IMR-90 (cell line): ENCODE results near the gene RNF43. TPM values are rescaled to one million over a fixed set of nuclear protein-coding genes. Genes with fewer than 3 reads are reported as not detected.

ENCODE experiments used
- ATAC-seq: fragments of 200-7000 bp; cut with Tn5 transposase; 2 replicates; pipeline ENCODE4 v1.9.1; 2020; ENCODE audit warnings: low read depth, mild to moderate bottlenecking, moderate library complexity
- BruUV-seq: library from RNA; stranded (reverse); fragments of 400-500 nt; replicated peaks from 2 replicates; lab custom pipeline; 2021; lab: Mats Ljungman, UMichigan
- CTCF ChIA-PET: fragments of 300-600 bp; formaldehyde crosslinking; extraction: SDS; loops from one replicate; lab custom pipeline; 2021; ENCODE audit warnings: antibody characterized with exemption; lab: Yijun Ruan, JAX
- POLR2A ChIA-PET: fragments of 300-600 bp; sonication (Branson Sonifier 250); formaldehyde crosslinking; loops from one replicate; lab custom pipeline; 2022; ENCODE audit warnings: antibody characterized with exemption; ENCODE audit not compliant: unreplicated experiment; lab: Charles Lee
- DNase-seq: peaks from one replicate; pipeline ENCODE4 v3.0.0; 2013
- H2AFZ ChIP-seq: replicated peaks from 2 replicates; pipeline ENCODE3; 2013; ENCODE audit warnings: low read length, mild to moderate bottlenecking; ENCODE audit not compliant: poor library complexity
- H2AK5ac ChIP-seq: 2 replicates; pipeline ENCODE4 v1.6.1; 2013; ENCODE audit warnings: low read depth, low read length, inconsistent platforms
- H2AK9ac ChIP-seq: replicated peaks from 2 replicates; pipeline ENCODE3; 2013; ENCODE audit warnings: mild to moderate bottlenecking, low read depth, low read length, moderate library complexity; ENCODE audit not compliant: poor library complexity
- H2BK120ac ChIP-seq: 2 replicates; pipeline ENCODE4 v1.6.1; 2013; ENCODE audit warnings: low read depth, low read length, inconsistent platforms
- H2BK15ac ChIP-seq: 3 replicates; pipeline ENCODE4 v1.6.1; 2013; ENCODE audit warnings: low read depth, low read length, inconsistent platforms
- H2BK20ac ChIP-seq: 2 replicates; pipeline ENCODE4 v1.6.1; 2013; ENCODE audit warnings: low read depth, mild to moderate bottlenecking, inconsistent platforms, low read length, moderate library complexity
- H2BK5ac ChIP-seq: 2 replicates; pipeline ENCODE4 v1.6.1; 2013; ENCODE audit warnings: mild to moderate bottlenecking, low read depth, low read length, inconsistent platforms; ENCODE audit not compliant: poor library complexity, severe bottlenecking
- H3K14ac ChIP-seq: replicated peaks from 2 replicates; pipeline ENCODE4 v1.6.1; 2013; ENCODE audit warnings: low read depth, low read length, inconsistent platforms
- H3K18ac ChIP-seq: 2 replicates; pipeline ENCODE4 v1.6.1; 2013; ENCODE audit warnings: low read depth, low read length, control low read depth
- H3K23ac ChIP-seq: 2 replicates; pipeline ENCODE4 v1.6.1; 2013; ENCODE audit warnings: low read depth, low read length, inconsistent platforms
- H3K27ac ChIP-seq: 2 replicates; pipeline ENCODE4 v1.5.1; 2013; ENCODE audit warnings: mild to moderate bottlenecking, control low read depth, low read length; ENCODE audit not compliant: insufficient read depth
- H3K27me3 ChIP-seq: 2 replicates; pipeline ENCODE4 v1.6.1; 2013; ENCODE audit warnings: low read length; ENCODE audit not compliant: control insufficient read depth, insufficient read depth
- H3K36me3 ChIP-seq: 2 replicates; pipeline ENCODE4 v1.6.1; 2013; ENCODE audit warnings: low read length, mixed read lengths; ENCODE audit not compliant: control insufficient read depth, insufficient read depth
- H3K4ac ChIP-seq: 2 replicates; pipeline ENCODE4 v1.6.1; 2013; ENCODE audit warnings: low read depth, low read length, inconsistent platforms
- H3K4me1 ChIP-seq: 2 replicates; pipeline ENCODE4 v1.6.1; 2013; ENCODE audit warnings: low read length, mixed read lengths; ENCODE audit not compliant: control insufficient read depth, insufficient read depth
- H3K4me2 ChIP-seq: 2 replicates; pipeline ENCODE4 v1.6.1; 2013; ENCODE audit warnings: low read depth, mild to moderate bottlenecking, control low read depth, low read length, moderate library complexity
- H3K4me3 ChIP-seq: 2 replicates; pipeline ENCODE4 v1.5.1; 2013; ENCODE audit warnings: low read depth, mild to moderate bottlenecking, control low read depth, low read length, moderate library complexity; ENCODE audit not compliant: insufficient read depth
- H3K56ac ChIP-seq: 2 replicates; pipeline ENCODE4 v1.6.1; 2013; ENCODE audit warnings: low read length, inconsistent platforms; ENCODE audit not compliant: insufficient read depth; ENCODE audit errors: extremely low read depth
- H3K79me1 ChIP-seq, 2 experiments: 2 replicates each; pipeline ENCODE4 v1.6.1; 2013; ENCODE audit warnings: low read length in 2 of 2, inconsistent platforms in 1 of 2, low read depth in 1 of 2
- H3K9ac ChIP-seq: 2 replicates; pipeline ENCODE4 v1.6.1; 2013; ENCODE audit warnings: low read depth, low read length, control low read depth
- H3K9me1 ChIP-seq: 2 replicates; pipeline ENCODE4 v1.6.1; 2013; ENCODE audit warnings: low read length, inconsistent platforms; ENCODE audit not compliant: insufficient read depth
- H3K9me3 ChIP-seq: 2 replicates; pipeline ENCODE4 v1.6.1; 2013; ENCODE audit warnings: low read length; ENCODE audit not compliant: control insufficient read depth, insufficient read depth
- H4K20me1 ChIP-seq: 2 replicates; pipeline ENCODE4 v1.6.1; 2013; ENCODE audit warnings: low read length, inconsistent platforms; ENCODE audit not compliant: insufficient read depth
- H4K5ac ChIP-seq: 2 replicates; pipeline ENCODE4 v1.6.1; 2013; ENCODE audit warnings: mild to moderate bottlenecking, low read depth, low read length, control low read depth
- H4K8ac ChIP-seq, 2 experiments: 2 replicates each; pipeline ENCODE4 v1.6.1; 2013; ENCODE audit warnings: low read depth in 2 of 2, low read length in 2 of 2, control low read depth in 1 of 2, inconsistent platforms in 1 of 2
- H4K91ac ChIP-seq: 2 replicates; pipeline ENCODE4 v1.6.1; 2013; ENCODE audit warnings: low read depth, low read length, inconsistent platforms; ENCODE audit not compliant: insufficient read depth
- NFE2L2 ChIP-seq: fragments of 150-350 bp; IDR thresholded peaks from 2 replicates; pipeline ENCODE4 v1.6.1; 2016; ENCODE audit warnings: low read depth, mild to moderate bottlenecking, low read length
- WGBS, 2 experiments: methylation state at CpG; one replicate each; pipeline versions ENCODE4 v1.1.5 to v1.1.7; 2013; ENCODE audit warnings: missing lambda C conversion rate in 2 of 2; ENCODE audit not compliant: insufficient read length in 1 of 2; ENCODE audit errors: extremely low coverage in 2 of 2; 5-methylcytosine and 5-hydroxymethylcytosine counted together
- dilution Hi-C: fragments of 300-500 bp; cut with HindIII; formaldehyde crosslinking; loops from one replicate; pipeline ENCODE4 v1.14.3; 2018; ENCODE audit warnings: low sequenced_read_pairs; ENCODE audit not compliant: unreplicated experiment
- in situ Hi-C: fragments of 300-500 bp; cut with MboI; formaldehyde crosslinking; loops from 3 replicates; pipeline ENCODE4 v1.14.3; 2019; ENCODE audit warnings: low sequenced_read_pairs, inconsistent platforms, mixed read lengths
- intact Hi-C: fragments of 100-400 bp; cut with micrococcal nuclease; formaldehyde crosslinking; loops from 2 replicates; pipeline ENCODE4 v1.10.0; 2022
- polyA plus RNA-seq, 3 experiments: library from polyadenylated mRNA; depleted of rRNA; stranded (reverse); fragments of >200 nt; gene quantifications; 2 replicates each; pipeline ENCODE4 v1.2.3, GENCODE V29; 2012; ENCODE audit warnings: low replicate concordance in 1 of 3
- total RNA-seq: library from RNA; depleted of rRNA; stranded (reverse); fragments of >200 nt; gene quantifications from 2 replicates; pipeline ENCODE4 v1.2.3, GENCODE V29; 2012

RNF43 gene
- total and polyA plus RNA-seq, 2 of the 4 experiments (the other 2 are of a cell fraction), result under 0.01 TPM; not detected in 1

GRCh38 chr17:58411408-58411894, 5.9 kb downstream of the RNF43 start:
- Histone ChIP-seq H3K4me3 (no peak overlapping the region), H3K27me3 (peaks cover 14% of the 10 kb centered on the region), H2AK5ac (no peak overlapping the region), H3K9me1 (no peaks in the 10 kb centered on the region), H2BK15ac (no peak overlapping the region), H2BK5ac (no peak overlapping the region), H4K91ac (no peak overlapping the region), H2AFZ (no peak overlapping the region), H4K5ac (no peak overlapping the region), H3K9ac (no peak overlapping the region), H4K20me1 (no peaks in the 10 kb centered on the region), H3K56ac (no peak overlapping the region), H3K36me3 (no peaks in the 10 kb centered on the region), H2BK120ac (no peak overlapping the region), H3K4me2 (no peak overlapping the region), H3K14ac (no peak overlapping the region), H2AK9ac (no peak overlapping the region), H3K4ac (no peak overlapping the region), H3K79me1 (no peaks in the 10 kb centered on the region), H3K18ac (no peak overlapping the region), H3K9me3 (no peaks in the 10 kb centered on the region), H2BK20ac (no peak overlapping the region), H3K4me1 (no peaks in the 10 kb centered on the region), H3K27ac (no peak overlapping the region), H4K8ac (no peak overlapping the region), H3K23ac (no peak overlapping the region)
- in situ Hi-C loops (no loop called here), intact Hi-C loops (no loop called here), dilution Hi-C loops (no loop called here)
- no TSS peak for BruUV-seq
- no peak for DNase-seq
- ATAC-seq, result no peak
- WGBS, 2 experiments, result no CpG with 5 or more reads among the region's 1 CpG
- ChIA-PET POLR2A (no interaction called here), CTCF (no interaction called here)
- TF ChIP-seq NFE2L2, result no peak
